WTC11 (cell line): ENCODE data around the gene TYW1B. TPM values are rescaled to one million over a fixed set of nuclear protein-coding genes. Genes with fewer than 3 reads are reported as not detected.
"Not testable (repeated sequence)": the region's sequence is repeated elsewhere in the genome, so short reads cannot be mapped to it uniquely, and the experiment has no call there.

Source experiments
- ATAC-seq: fragments of 200-7000 bp; cut with Tn5 transposase; 2 replicates; pipeline ENCODE4 v1.10.0; 2021; ENCODE audit warnings: mild to moderate bottlenecking, moderate library complexity
- CTCF ChIA-PET: fragments of 300-600 bp; sonication (Branson Sonifier 250); formaldehyde crosslinking; loops from one replicate; lab custom pipeline; 2021; ENCODE audit warnings: antibody characterized with exemption; lab: Charles Lee
- POLR2A ChIA-PET: fragments of 350-600 bp; sonication (Branson Sonifier 250); formaldehyde crosslinking; loops from one replicate; lab custom pipeline; 2021; ENCODE audit warnings: antibody characterized with exemption; lab: Charles Lee
- DNase-seq: peaks from one replicate; pipeline ENCODE4 v3.0.0; 2021; ENCODE audit warnings: low spot score
- H3K27ac Mint-ChIP-seq: 2 replicates; pipeline ENCODE4 v1.8.0; 2021; ENCODE audit warnings: mixed read lengths
- H3K27me3 Mint-ChIP-seq: 2 replicates; pipeline ENCODE4 v1.8.0; 2021; ENCODE audit warnings: low read depth, mild to moderate bottlenecking, moderate library complexity, mixed read lengths
- H3K36me3 Mint-ChIP-seq: 2 replicates; pipeline ENCODE4 v1.8.0; 2021; ENCODE audit warnings: mixed read lengths
- H3K4me1 Mint-ChIP-seq: 2 replicates; pipeline ENCODE4 v1.8.0; 2022; ENCODE audit warnings: mixed read lengths
- H3K4me3 Mint-ChIP-seq: 2 replicates; pipeline ENCODE4 v1.8.0; 2021; ENCODE audit warnings: mild to moderate bottlenecking, moderate library complexity, mixed read lengths
- H3K9me3 Mint-ChIP-seq: 2 replicates; pipeline ENCODE4 v1.8.0; 2021; ENCODE audit warnings: mixed read lengths
- NFYB ChIP-seq: sonication (generic); formaldehyde crosslinking; conservative IDR thresholded peaks from 2 replicates; pipeline ENCODE4 v1.8.0; 2022; ENCODE audit warnings: low read depth, missing genetic modification reagents
- ZNF121 ChIP-seq: sonication (generic); formaldehyde crosslinking; IDR thresholded peaks from 2 replicates; pipeline ENCODE4 v1.8.0; 2023; ENCODE audit warnings: missing genetic modification reagents
- ZNF219 ChIP-seq: sonication (generic); formaldehyde crosslinking; IDR thresholded peaks from 2 replicates; pipeline ENCODE4 v1.8.0; 2023; ENCODE audit warnings: missing genetic modification reagents, mild to moderate bottlenecking, borderline replicate concordance
- total RNA-seq: library from RNA; stranded (reverse); gene quantifications from 3 replicates; pipeline ENCODE4 v1.2.3, GENCODE V29; 2021
- TF ChIP-seq, protein P1 (sequence below): fragments of 250-450 bp; sonication (Bioruptor Pico); IDR thresholded peaks from 2 replicates; pipeline ENCODE4 v1.9.0; 2021; ENCODE audit warnings: mild to moderate bottlenecking
- TF ChIP-seq, protein P2 (sequence below): sonication (generic); formaldehyde crosslinking; IDR thresholded peaks from 2 replicates; pipeline ENCODE4 v1.8.0; 2023; ENCODE audit warnings: missing genetic modification reagents
- TF ChIP-seq, protein P3 (sequence below): sonication (generic); formaldehyde crosslinking; IDR thresholded peaks from 2 replicates; pipeline ENCODE4 v1.8.1; 2023; ENCODE audit warnings: mild to moderate bottlenecking, missing genetic modification reagents
- TF ChIP-seq, protein P4 (sequence below): sonication (generic); formaldehyde crosslinking; IDR thresholded peaks from 2 replicates; pipeline ENCODE4 v1.8.1; 2023; ENCODE audit warnings: mild to moderate bottlenecking, missing genetic modification reagents, borderline replicate concordance
- TF ChIP-seq, protein P5 (sequence below): fragments of 200-600 bp; IDR thresholded peaks from 2 replicates; pipeline ENCODE4 v1.8.0; 2022; ENCODE audit warnings: antibody characterized with exemption

Gene TYW1B
- total RNA-seq, 1 experiment from 2014 or later = 5.7 TPM

DNA sequence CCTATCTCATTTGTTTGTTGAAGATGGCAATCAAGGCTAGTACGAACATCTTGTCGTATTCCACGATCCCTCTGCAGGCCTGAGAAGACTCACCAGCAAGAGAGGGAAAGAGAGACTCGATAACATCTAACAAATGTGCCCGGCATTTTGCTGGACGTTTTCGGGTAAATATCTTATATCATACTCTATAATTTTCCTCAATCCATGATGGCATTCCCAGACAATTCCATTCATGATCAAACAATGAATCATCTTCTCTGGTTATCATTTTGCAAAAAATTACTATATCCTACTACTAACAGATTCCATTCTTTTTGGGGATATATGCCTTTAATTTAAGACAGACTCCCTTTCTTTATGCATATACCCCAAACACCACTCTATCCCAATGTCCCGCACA lies 118.1 kb downstream of the TYW1B start:
- ATAC-seq = no peak
- Mint-ChIP-seq H3K36me3 (peaks cover 48% of the 10 kb centered on the region), H3K9me3 (peaks cover 18% of the 10 kb centered on the region), H3K4me3 (no peak overlapping the region), H3K27ac (peak overlapping the region; percentile 12; the same call in 1 of the 2 replicates), H3K27me3 (no peaks in the 10 kb centered on the region), H3K4me1 (peaks cover 46% of the 10 kb centered on the region)
- ChIA-PET CTCF (no interaction called here), POLR2A (no interaction called here)
- no peak for DNase-seq
- TF ChIP-seq, protein P1, sequence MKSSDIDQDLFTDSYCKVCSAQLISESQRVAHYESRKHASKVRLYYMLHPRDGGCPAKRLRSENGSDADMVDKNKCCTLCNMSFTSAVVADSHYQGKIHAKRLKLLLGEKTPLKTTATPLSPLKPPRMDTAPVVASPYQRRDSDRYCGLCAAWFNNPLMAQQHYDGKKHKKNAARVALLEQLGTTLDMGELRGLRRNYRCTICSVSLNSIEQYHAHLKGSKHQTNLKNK (CRISPR knock-in tag) = no peak
- TF ChIP-seq NFYB (CRISPR knock-in tag) (no peak), ZNF121 (CRISPR knock-in tag) (no peak), ZNF219 (CRISPR knock-in tag) (no peak)
- TF ChIP-seq, protein P2, sequence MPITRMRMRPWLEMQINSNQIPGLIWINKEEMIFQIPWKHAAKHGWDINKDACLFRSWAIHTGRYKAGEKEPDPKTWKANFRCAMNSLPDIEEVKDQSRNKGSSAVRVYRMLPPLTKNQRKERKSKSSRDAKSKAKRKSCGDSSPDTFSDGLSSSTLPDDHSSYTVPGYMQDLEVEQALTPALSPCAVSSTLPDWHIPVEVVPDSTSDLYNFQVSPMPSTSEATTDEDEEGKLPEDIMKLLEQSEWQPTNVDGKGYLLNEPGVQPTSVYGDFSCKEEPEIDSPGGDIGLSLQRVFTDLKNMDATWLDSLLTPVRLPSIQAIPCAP (CRISPR knock-in tag) = no peak
- TF ChIP-seq, protein P3, sequence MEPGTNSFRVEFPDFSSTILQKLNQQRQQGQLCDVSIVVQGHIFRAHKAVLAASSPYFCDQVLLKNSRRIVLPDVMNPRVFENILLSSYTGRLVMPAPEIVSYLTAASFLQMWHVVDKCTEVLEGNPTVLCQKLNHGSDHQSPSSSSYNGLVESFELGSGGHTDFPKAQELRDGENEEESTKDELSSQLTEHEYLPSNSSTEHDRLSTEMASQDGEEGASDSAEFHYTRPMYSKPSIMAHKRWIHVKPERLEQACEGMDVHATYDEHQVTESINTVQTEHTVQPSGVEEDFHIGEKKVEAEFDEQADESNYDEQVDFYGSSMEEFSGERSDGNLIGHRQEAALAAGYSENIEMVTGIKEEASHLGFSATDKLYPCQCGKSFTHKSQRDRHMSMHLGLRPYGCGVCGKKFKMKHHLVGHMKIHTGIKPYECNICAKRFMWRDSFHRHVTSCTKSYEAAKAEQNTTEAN (CRISPR knock-in tag) = no peak
- TF ChIP-seq, protein P4, sequence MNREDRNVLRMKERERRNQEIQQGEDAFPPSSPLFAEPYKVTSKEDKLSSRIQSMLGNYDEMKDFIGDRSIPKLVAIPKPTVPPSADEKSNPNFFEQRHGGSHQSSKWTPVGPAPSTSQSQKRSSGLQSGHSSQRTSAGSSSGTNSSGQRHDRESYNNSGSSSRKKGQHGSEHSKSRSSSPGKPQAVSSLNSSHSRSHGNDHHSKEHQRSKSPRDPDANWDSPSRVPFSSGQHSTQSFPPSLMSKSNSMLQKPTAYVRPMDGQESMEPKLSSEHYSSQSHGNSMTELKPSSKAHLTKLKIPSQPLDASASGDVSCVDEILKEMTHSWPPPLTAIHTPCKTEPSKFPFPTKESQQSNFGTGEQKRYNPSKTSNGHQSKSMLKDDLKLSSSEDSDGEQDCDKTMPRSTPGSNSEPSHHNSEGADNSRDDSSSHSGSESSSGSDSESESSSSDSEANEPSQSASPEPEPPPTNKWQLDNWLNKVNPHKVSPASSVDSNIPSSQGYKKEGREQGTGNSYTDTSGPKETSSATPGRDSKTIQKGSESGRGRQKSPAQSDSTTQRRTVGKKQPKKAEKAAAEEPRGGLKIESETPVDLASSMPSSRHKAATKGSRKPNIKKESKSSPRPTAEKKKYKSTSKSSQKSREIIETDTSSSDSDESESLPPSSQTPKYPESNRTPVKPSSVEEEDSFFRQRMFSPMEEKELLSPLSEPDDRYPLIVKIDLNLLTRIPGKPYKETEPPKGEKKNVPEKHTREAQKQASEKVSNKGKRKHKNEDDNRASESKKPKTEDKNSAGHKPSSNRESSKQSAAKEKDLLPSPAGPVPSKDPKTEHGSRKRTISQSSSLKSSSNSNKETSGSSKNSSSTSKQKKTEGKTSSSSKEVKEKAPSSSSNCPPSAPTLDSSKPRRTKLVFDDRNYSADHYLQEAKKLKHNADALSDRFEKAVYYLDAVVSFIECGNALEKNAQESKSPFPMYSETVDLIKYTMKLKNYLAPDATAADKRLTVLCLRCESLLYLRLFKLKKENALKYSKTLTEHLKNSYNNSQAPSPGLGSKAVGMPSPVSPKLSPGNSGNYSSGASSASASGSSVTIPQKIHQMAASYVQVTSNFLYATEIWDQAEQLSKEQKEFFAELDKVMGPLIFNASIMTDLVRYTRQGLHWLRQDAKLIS (CRISPR knock-in tag) = no peak

DNA sequence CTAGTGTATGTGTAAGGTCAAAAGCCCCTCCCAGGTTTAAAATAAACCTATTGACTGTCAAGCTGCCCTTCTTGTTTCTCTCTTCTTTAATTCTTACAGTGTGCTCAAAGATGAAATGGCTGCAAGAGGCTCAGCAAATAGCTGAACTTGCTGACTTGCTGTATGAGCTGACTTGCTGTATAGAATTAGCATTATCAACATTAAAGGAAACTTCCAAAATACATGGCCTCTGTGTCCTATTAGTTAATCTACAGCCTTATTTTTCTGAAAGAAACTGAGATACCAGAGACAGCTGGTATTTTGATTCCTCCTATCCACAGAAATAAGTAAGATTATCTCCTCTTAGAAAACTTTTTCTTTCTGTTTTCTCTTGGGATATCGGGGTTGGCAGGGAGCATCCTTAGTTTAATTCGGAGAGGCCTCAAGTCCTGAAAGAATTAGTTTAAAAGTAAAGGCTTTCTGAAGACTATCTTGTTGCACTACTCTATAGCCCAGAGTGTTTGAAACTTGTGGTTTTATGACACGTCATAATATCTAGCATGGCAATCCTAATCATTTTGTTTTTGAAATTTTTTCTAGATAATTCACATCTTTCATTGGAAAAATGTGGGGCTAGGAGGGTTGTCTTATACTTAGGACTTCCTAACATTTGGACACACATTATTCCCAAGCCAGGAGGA lies 119.5 kb downstream of the TYW1B start:
- CTCF ChIA-PET, POLR2A ChIA-PET, H3K27ac Mint-ChIP-seq, ATAC-seq, H3K4me3 Mint-ChIP-seq, DNase-seq, H3K27me3 Mint-ChIP-seq: not testable (repeated sequence)
- Mint-ChIP-seq H3K4me1 (peaks cover 43% of the 10 kb centered on the region), H3K36me3 (peaks cover 48% of the 10 kb centered on the region), H3K9me3 (peaks cover 18% of the 10 kb centered on the region)

DNA sequence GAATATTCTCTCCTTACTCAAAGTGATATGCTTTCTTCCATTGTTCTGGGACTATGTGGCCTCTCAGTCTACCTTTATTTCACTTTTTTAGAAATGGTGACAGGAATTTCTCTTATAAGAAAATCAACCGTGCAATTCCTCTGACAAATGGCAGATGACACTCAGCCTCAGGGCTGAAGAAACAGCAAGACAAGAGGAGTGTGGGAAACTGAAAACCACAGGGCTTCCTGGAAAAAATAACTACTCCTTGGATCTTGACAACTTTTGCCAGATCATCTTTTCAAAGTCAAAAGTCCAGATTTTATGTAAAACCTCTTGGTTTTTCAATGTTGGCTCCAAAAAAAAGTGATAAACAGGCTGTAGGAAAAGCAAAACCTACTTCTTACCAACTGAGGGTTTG lies 121.5 kb downstream of the TYW1B start:
- Mint-ChIP-seq H3K36me3 (peaks cover 40% of the 10 kb centered on the region), H3K4me3 (no peak overlapping the region), H3K9me3 (peaks cover 21% of the 10 kb centered on the region), H3K4me1 (peaks cover 35% of the 10 kb centered on the region), H3K27me3 (no peaks in the 10 kb centered on the region), H3K27ac (0 out of 2 replicates have a peak overlapping the region, but pooled peaks have one; percentile 56)
- DNase-seq (no peak), ATAC-seq (no peak)
- POLR2A ChIA-PET = no interaction called here
- CTCF ChIA-PET = no interaction called here
- TF ChIP-seq, protein P5, sequence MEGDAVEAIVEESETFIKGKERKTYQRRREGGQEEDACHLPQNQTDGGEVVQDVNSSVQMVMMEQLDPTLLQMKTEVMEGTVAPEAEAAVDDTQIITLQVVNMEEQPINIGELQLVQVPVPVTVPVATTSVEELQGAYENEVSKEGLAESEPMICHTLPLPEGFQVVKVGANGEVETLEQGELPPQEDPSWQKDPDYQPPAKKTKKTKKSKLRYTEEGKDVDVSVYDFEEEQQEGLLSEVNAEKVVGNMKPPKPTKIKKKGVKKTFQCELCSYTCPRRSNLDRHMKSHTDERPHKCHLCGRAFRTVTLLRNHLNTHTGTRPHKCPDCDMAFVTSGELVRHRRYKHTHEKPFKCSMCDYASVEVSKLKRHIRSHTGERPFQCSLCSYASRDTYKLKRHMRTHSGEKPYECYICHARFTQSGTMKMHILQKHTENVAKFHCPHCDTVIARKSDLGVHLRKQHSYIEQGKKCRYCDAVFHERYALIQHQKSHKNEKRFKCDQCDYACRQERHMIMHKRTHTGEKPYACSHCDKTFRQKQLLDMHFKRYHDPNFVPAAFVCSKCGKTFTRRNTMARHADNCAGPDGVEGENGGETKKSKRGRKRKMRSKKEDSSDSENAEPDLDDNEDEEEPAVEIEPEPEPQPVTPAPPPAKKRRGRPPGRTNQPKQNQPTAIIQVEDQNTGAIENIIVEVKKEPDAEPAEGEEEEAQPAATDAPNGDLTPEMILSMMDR = no peak

DNA sequence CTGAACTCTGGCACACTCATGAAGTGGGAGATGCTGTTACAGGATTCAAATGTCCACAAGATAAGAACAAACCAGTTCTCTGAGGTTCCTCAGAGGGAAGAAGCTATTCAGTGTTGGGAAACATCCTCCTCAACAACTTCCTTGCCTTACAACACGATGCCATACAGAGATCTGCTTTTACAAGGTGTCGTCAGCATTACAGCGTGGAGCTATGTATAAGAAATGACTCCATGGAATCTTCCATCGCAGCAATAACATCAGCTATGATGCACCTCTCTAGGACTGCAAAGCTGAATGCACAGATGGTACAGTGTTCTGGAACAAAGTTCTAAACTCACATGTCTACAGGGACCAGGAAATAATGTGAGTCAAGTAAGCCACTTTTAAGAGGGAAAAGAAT lies 122.3 kb downstream of the TYW1B start:
- ATAC-seq, CTCF ChIA-PET: not testable (repeated sequence)

More for the DNA sequence above, 122.3 kb downstream of the TYW1B start:
- POLR2A ChIA-PET, H3K27me3 Mint-ChIP-seq, DNase-seq, H3K4me3 Mint-ChIP-seq: not testable (repeated sequence)
- peaks cover 30% of the 10 kb centered on the region for H3K4me1 Mint-ChIP-seq
- H3K36me3 Mint-ChIP-seq = peaks cover 39% of the 10 kb centered on the region
- H3K9me3 Mint-ChIP-seq = peaks cover 22% of the 10 kb centered on the region
- H3K27ac Mint-ChIP-seq = 0 out of 2 replicates have a peak overlapping the region, but pooled peaks have one; percentile 16
